ENCODE results near the gene RNF207.

GRCh38 chr1:6178751-6179563, 27.0 kb upstream of the RNF207 start:
- TF ChIP-seq POLR2A (IDR thresholded peaks at IDR 0.05) = no peak
- TF ChIP-seq CTCF (IDR thresholded peaks at IDR 0.05) = no peak
